Hematopoietic multipotent progenitor cell treated with erythropoietin and hydrocortisone succinate and interleukin-3 and kit ligand, for 4 days (in vitro differentiated cells): Measurements from ENCODE around the gene FHL1.
"Not testable (repeated sequence)": the region's sequence is repeated elsewhere in the genome, so short reads cannot be mapped to it uniquely, and the experiment has no call there.

Source experiments
- DNase-seq: peaks from one replicate; pipeline ENCODE4 v3.0.0-alpha.2; 2015

The FHL1 gene

GRCh38 chrX:136147315-136147901 lies at the start of gene FHL1:
Gene FHL1, plus strand, starts transcription at chrX:136147533.
- DNase-seq: peak; percentile 35

GRCh38 chrX:136097871-136098805 lies 49.2 kb upstream of the FHL1 start:
- no peak for DNase-seq

GRCh38 chrX:136104936-136105335 lies 42.4 kb upstream of the FHL1 start:
- DNase-seq: no peak

- DNase-seq: no peak
Measured at GRCh38 chrX:136106920-136107528, 40.3 kb upstream of the FHL1 start.

GRCh38 chrX:136108905-136109304 lies 38.4 kb upstream of the FHL1 start:
- not testable (repeated sequence) for DNase-seq

- DNase-seq: no peak
Measured at GRCh38 chrX:136112286-136112685, 35.0 kb upstream of the FHL1 start.

GRCh38 chrX:136112778-136113177 lies 34.6 kb upstream of the FHL1 start:
- no peak for DNase-seq

- peak; percentile 7 for DNase-seq
Measured at GRCh38 chrX:136115126-136115903, 32.0 kb upstream of the FHL1 start.

- DNase-seq: no peak
Measured at GRCh38 chrX:136115904-136116297, 31.4 kb upstream of the FHL1 start.

GRCh38 chrX:136121788-136122187 lies 25.5 kb upstream of the FHL1 start:
- DNase-seq: no peak

GRCh38 chrX:136122207-136122606 lies 25.1 kb upstream of the FHL1 start:
- no peak for DNase-seq

- no peak for DNase-seq
Measured at GRCh38 chrX:136125106-136125505, 22.2 kb upstream of the FHL1 start.

GRCh38 chrX:136126371-136126770 lies 21.0 kb upstream of the FHL1 start:
- DNase-seq: no peak

- no peak for DNase-seq
Measured at GRCh38 chrX:136126872-136127406, 20.4 kb upstream of the FHL1 start.

GRCh38 chrX:136128743-136129142 lies 18.6 kb upstream of the FHL1 start:
- no peak for DNase-seq

- DNase-seq: peak; percentile 62
Measured at GRCh38 chrX:136130931-136131833, 16.2 kb upstream of the FHL1 start.

GRCh38 chrX:136138939-136139338 lies 8.4 kb upstream of the FHL1 start:
- no peak for DNase-seq

GRCh38 chrX:136141569-136141968 lies 5.8 kb upstream of the FHL1 start:
- DNase-seq: no peak

GRCh38 chrX:136142592-136142991 lies 4.7 kb upstream of the FHL1 start:
- DNase-seq: no peak

- DNase-seq: no peak
Measured at GRCh38 chrX:136143711-136144110, 3.6 kb upstream of the FHL1 start.

GRCh38 chrX:136146614-136147314 lies 569 bp upstream of the FHL1 start:
- no peak for DNase-seq
